Non-pigmented ciliary epithelial cell (primary cell): ENCODE measurements around the gene PNCK.
"Not testable (repeated sequence)": the region's sequence is repeated elsewhere in the genome, so short reads cannot be mapped to it uniquely, and the experiment has no call there.

Source experiments
- DNase-seq: peaks from one replicate; pipeline ENCODE4 v3.0.0-alpha.2; 2010; ENCODE audit warnings: low read depth

The PNCK gene

GRCh38 chrX:153699210-153699783, 25.7 kb upstream of the PNCK start:
- not testable (repeated sequence) for DNase-seq

- no peak for DNase-seq
These were observed 24.6 kb upstream of the PNCK start for GRCh38 chrX:153697924-153698865.

- DNase-seq: not testable (repeated sequence)
These were observed 23.5 kb upstream of the PNCK start for GRCh38 chrX:153696986-153697722.

DNA sequence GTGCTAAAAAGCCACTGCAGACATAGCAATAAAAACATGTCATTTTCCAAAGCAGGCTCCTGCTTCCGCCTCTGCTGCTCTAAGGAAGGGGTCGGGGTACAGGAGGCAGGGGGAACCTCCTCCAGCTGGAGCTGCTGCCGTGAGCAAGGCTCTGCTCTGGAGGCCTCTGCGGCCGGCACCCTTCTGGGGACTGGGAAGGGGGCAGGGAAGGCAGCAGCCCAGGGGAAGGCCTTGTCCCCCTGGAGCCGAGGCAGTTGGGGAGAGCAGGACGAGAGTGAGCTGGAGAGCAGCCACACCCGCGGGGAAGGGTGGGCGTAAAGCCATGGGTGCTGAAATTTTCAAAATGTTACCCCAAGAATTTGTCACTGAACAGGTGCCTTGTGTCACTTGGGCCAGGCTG, 22.9 kb upstream of the PNCK start:
- not testable (repeated sequence) for DNase-seq

DNA sequence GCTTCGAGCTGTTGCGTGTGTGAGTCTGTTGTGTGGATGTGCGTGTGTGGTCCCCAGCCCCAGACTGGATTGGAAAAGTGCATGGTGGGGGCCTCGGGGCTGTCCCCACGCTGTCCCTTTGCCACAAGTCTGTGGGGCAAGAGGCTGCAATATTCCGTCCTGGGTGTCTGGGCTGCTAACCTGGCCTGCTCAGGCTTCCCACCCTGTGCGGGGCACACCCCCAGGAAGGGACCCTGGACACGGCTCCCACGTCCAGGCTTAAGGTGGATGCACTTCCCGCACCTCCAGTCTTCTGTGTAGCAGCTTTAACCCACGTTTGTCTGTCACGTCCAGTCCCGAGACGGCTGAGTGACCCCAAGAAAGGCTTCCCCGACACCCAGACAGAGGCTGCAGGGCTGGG, 22.5 kb upstream of the PNCK start:
- DNase-seq: no peak

GRCh38 chrX:153694687-153695270, 21.2 kb upstream of the PNCK start:
- no peak for DNase-seq

GRCh38 chrX:153694256-153694655, 20.6 kb upstream of the PNCK start:
- not testable (repeated sequence) for DNase-seq

GRCh38 chrX:153693216-153694086, 19.8 kb upstream of the PNCK start:
- DNase-seq: no peak

DNA sequence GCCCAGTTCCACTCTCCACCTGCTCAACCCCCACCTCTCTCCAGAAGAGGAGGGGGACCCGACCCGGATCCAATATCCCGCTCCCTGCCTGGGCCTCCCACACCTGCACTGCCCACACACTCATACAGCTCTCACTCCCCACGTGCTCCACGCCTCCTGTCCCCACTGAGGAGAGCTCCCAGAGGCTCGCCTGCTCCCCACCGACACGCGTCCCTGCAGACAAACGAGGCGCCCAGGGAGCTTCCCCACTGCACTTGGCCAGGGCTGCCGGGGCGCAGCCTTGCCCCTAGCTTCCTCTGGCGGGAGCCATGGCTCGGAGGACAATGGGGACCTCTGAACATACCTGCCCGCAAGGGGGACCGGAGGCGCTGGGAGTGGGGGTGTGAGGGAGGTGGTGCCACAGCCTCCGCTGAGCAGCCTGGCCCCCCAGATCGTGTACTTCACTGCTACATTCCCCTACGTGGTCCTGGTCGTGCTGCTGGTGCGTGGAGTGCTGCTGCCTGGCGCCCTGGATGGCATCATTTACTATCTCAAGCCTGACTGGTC, 19.1 kb upstream of the PNCK start:
- DNase-seq: no peak

- no peak for DNase-seq
These were observed 18.4 kb upstream of the PNCK start for GRCh38 chrX:153692003-153692402.

DNA sequence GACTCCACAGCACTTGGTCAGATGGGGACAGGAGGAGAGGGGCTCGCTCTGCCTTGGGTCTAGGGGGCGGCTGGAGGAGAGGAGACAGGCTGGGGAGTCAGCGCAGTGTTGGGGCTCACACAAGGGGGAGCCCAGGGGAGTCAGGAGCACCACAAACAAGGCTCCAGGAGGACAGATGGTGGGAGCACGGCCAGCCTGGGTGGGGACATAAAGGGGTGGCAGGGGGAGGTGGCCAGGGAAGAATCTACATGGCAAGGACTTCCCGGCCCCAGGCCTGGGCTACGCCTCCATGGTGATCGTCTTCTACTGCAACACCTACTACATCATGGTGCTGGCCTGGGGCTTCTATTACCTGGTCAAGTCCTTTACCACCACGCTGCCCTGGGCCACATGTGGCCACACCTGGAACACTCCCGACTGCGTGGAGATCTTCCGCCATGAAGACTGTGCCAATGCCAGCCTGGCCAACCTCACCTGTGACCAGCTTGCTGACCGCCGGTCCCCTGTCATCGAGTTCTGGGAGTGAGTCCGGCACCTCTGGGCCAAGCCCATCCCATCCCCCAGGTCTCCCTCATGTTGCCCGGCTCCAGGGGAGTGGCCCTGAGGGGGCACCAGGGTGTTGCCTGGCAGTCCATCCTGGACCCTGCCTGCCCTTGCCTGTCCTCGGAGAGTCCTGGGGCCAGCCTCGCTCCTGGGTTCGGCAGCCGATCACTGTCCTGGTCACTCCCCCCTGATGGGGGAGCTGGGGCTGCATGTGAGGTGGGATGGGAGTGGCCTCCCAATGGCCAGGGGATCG, 17.6 kb upstream of the PNCK start:
- DNase-seq: not testable (repeated sequence)

DNA sequence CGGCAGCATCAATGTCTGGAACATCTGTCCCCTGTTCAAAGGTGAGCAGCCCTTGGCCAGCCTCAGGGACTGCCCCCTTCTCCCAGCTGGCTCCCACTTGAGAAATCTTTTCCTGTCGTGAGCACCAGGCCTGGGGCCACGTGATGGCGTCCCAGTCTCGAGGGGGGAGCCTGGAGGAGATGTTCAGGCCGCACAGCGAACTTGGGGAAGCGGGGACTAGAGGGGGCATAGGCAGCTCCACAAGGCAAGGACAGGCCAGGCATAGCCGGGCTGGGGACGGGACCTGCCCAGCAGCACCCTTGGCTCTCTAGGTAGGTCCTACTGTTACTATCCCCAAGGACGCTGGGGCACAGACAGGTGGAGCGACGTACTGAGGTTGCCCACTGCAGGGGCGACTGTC, 16.9 kb upstream of the PNCK start:
- DNase-seq: no peak

GRCh38 chrX:153689654-153690465, 16.2 kb upstream of the PNCK start:
- no peak for DNase-seq

DNA sequence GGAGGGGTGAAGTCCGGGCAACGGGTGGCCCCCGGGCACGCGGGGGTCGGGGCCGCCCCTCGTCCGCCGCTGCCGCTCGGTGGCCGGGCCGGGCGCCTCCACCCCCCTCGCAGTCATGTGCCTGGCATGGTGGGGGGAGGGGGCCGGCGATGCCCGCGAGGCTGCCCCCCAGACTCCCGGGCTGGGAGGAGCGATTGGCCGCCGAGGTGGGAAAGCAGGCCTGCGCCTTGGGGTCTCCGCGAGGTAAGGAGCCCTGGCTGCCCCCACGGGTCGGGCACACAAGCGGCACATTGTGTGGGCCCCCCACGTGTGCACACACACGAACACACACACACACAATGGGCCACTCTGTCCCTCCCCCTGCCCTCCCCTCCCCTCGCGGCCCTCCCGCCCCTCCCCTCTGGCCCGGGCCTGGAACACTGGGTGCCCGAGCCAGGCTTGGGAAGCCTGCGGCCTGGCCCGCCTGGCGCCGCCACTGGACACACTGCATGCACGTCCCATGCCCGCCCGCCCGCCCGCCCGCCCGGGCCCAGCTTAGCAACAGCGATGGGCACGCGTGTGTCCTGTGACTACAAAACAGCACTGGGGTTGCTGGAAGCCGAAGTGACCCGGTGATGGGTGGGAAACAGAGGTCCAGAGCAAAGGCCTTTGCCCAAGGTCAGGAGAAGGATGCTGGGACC, 15.4 kb upstream of the PNCK start:
- no peak for DNase-seq

- no peak for DNase-seq
These were observed 14.9 kb upstream of the PNCK start for GRCh38 chrX:153688506-153688905.

- DNase-seq: no peak
These were observed 14.5 kb upstream of the PNCK start for GRCh38 chrX:153688071-153688470.

DNA sequence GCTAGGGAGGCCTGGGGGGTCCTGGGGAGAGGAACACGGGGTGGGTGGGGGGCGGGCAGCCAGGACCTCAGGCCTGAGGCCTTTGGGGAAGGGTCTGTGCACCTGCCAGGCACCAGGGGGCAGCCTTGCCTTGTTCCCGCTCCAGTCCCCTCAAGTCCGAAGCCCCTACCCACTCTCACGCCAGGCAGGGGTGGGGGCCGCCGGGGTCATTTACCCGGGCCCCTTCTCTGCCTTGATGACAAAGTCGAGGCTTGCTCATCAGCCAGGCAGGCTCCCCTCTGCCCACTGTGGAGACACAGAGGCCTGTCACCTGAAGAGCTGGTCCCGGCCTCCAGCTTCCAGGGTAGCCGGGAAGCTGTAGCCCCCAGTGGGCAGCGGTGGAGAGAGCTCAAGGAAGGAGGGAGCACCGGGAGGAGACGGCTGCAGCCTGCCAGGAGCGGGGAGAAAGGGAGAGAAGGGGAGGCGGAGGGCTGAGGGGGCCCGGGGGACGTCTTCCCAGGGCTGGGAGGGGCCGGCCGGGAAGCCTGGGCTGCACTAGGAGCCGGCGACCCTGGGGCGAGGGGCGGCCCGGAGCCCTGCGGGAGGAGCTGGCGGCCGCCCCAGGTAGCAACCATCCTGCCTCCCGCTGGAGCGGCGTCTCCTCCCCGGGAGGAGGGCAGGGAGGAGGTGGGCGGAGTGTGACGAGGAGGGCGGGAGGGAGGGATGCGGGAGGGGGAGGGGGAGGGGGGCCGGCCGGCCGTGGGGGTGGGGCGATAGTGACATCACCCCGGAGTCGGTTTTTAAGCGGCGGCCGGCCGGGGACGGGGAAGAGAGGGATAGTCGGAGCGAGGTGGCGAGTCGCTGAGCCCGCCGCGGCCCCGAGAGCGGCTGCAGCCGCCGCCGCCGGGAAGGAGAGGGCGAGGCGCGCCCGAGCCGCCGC, 13.8 kb upstream of the PNCK start, which contains the start of gene SLC6A8:
Gene SLC6A8 (plus strand): TSS at position 806 of the 919 bp plus-strand sequence. CDS start 649 bp downstream, outside the sequence.
- DNase-seq: no peak

DNA sequence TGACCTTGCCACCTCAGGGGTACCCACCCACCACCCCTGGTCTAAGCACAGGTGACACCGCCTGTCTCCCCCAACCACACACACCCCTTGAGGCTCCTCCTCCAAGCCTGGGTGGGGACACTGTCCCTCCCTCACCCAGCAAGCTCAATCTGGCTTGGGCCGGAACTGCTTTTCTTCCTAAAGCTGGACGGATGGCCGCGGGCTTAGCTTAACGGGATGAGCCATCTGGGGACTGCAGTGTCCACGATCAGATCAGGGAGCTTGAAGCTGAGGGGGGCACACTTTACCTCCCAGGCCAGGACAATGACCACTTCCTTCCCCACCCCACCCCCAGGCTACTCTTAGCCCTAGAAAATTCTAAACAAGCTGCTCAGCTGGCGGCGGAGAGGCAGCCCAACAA, 13.1 kb upstream of the PNCK start:
- no peak for DNase-seq
